Mesendoderm (in vitro differentiated cells): ENCODE measurements around the gene CCKAR.

Source experiments
- DNase-seq: peaks from one replicate; pipeline ENCODE4 v3.0.0; 2013
- H2AK5ac ChIP-seq: 2 replicates; pipeline ENCODE4 v1.6.1; 2013; ENCODE audit warnings: low read length, inconsistent platforms
- H2BK120ac ChIP-seq: 2 replicates; pipeline ENCODE4 v1.6.1; 2013; ENCODE audit warnings: low read depth, mild to moderate bottlenecking, low read length, moderate library complexity, mixed read lengths
- H2BK15ac ChIP-seq: replicated peaks from 2 replicates; pipeline ENCODE4 v1.6.1; 2013; ENCODE audit warnings: low read depth, mild to moderate bottlenecking, moderate library complexity
- H2BK5ac ChIP-seq: 2 replicates; pipeline ENCODE4 v1.6.1; 2013; ENCODE audit warnings: low read length, inconsistent platforms
- H3K18ac ChIP-seq: 2 replicates; pipeline ENCODE4 v1.6.1; 2013; ENCODE audit warnings: mild to moderate bottlenecking, low read length, mixed read lengths
- H3K23ac ChIP-seq: one replicate; pipeline ENCODE4 v1.6.1; 2013; ENCODE audit warnings: low read length
- H3K27ac ChIP-seq: 2 replicates; pipeline ENCODE4 v1.5.1; 2013; ENCODE audit warnings: low read depth, mild to moderate bottlenecking, inconsistent platforms, low read length, moderate library complexity
- H3K27me3 ChIP-seq: 2 replicates; pipeline ENCODE4 v1.6.1; 2013; ENCODE audit warnings: low read length, control low read depth, mild to moderate bottlenecking, inconsistent platforms; ENCODE audit not compliant: insufficient read depth, poor library complexity
- H3K36me3 ChIP-seq: 2 replicates; pipeline ENCODE4 v1.6.1; 2013; ENCODE audit warnings: low read length, inconsistent platforms; ENCODE audit not compliant: control insufficient read depth, insufficient read depth
- H3K4ac ChIP-seq: one replicate; pipeline ENCODE4 v1.6.1; 2013; ENCODE audit warnings: low read depth, mild to moderate bottlenecking, low read length, moderate library complexity
- H3K4me1 ChIP-seq: 2 replicates; pipeline ENCODE4 v1.6.1; 2013; ENCODE audit warnings: low read depth, low read length, inconsistent platforms; ENCODE audit not compliant: control insufficient read depth
- H3K4me2 ChIP-seq: 2 replicates; pipeline ENCODE4 v1.6.1; 2013; ENCODE audit warnings: low read length
- H3K4me3 ChIP-seq: 2 replicates; pipeline ENCODE4 v1.5.1; 2013; ENCODE audit warnings: mild to moderate bottlenecking, low read length
- H3K56ac ChIP-seq: one replicate; pipeline ENCODE4 v1.6.1; 2013; ENCODE audit warnings: low read length
- H3K79me1 ChIP-seq: 2 replicates; pipeline ENCODE4 v1.6.1; 2013; ENCODE audit warnings: low read length, inconsistent platforms
- H3K79me2 ChIP-seq: 2 replicates; pipeline ENCODE4 v1.6.1; 2013; ENCODE audit warnings: mild to moderate bottlenecking, low read length; ENCODE audit not compliant: control insufficient read depth, insufficient read depth
- H3K9ac ChIP-seq: 2 replicates; pipeline ENCODE4 v1.6.1; 2013; ENCODE audit warnings: low read length, inconsistent platforms
- H4K5ac ChIP-seq: one replicate; pipeline ENCODE4 v1.6.1; 2013; ENCODE audit warnings: low read length
- H4K8ac ChIP-seq: one replicate; pipeline ENCODE4 v1.6.1; 2013; ENCODE audit warnings: low read depth, mild to moderate bottlenecking, control low read depth, low read length, moderate library complexity
- WGBS: extraction: QIAGEN DNeasy Blood & Tissue Kit; methylation state at CpG from one replicate; pipeline ENCODE4 v1.1.7; 2013; ENCODE audit warnings: low lambda C conversion rate, missing lambda C conversion rate; ENCODE audit not compliant: insufficient coverage; ENCODE audit errors: extremely low coverage; 5-methylcytosine and 5-hydroxymethylcytosine counted together

Gene CCKAR

GRCh38 chr4:26525771-26526150, 35.5 kb upstream of the CCKAR start:
- Histone ChIP-seq H3K4ac (no peak overlapping the region), H3K4me1 (no peaks in the 10 kb centered on the region), H3K79me1 (no peaks in the 10 kb centered on the region), H3K18ac (no peak overlapping the region), H2BK15ac (no peak overlapping the region), H4K5ac (no peak overlapping the region), H2BK120ac (no peak overlapping the region), H2BK5ac (no peak overlapping the region), H3K4me2 (no peak overlapping the region), H3K79me2 (no peaks in the 10 kb centered on the region), H3K23ac (no peak overlapping the region), H3K4me3 (no peak overlapping the region), H3K27me3 (no peaks in the 10 kb centered on the region), H3K36me3 (no peaks in the 10 kb centered on the region), H3K27ac (no peak overlapping the region), H2AK5ac (no peak overlapping the region), H3K56ac (no peak overlapping the region), H3K9ac (no peak overlapping the region), H4K8ac (no peak overlapping the region)
- no peak for DNase-seq
- no CpG with 5 or more reads among the region's 4 CpGs for WGBS

- DNase-seq = peak; percentile 14
- no peak overlapping the region for H3K4me2 ChIP-seq
- H2BK5ac ChIP-seq = no peak overlapping the region
- H3K27me3 ChIP-seq = no peaks in the 10 kb centered on the region
- no peak overlapping the region for H4K5ac ChIP-seq
- no peaks in the 10 kb centered on the region for H3K4me1 ChIP-seq
- no peak overlapping the region for H2AK5ac ChIP-seq
- no peak overlapping the region for H3K9ac ChIP-seq
- H3K18ac ChIP-seq = no peak overlapping the region
- H2BK120ac ChIP-seq = no peak overlapping the region
- no peaks in the 10 kb centered on the region for H3K36me3 ChIP-seq
- H3K79me1 ChIP-seq = no peaks in the 10 kb centered on the region
- no peaks in the 10 kb centered on the region for H3K79me2 ChIP-seq
- no peak overlapping the region for H3K4me3 ChIP-seq
- no peak overlapping the region for H2BK15ac ChIP-seq
- H3K27ac ChIP-seq = no peak overlapping the region
- H3K4ac ChIP-seq = no peak overlapping the region
- WGBS = no CpG with 5 or more reads among the region's 3 CpGs
- H3K23ac ChIP-seq = no peak overlapping the region
- H3K56ac ChIP-seq = no peak overlapping the region
- no peak overlapping the region for H4K8ac ChIP-seq
Observed at GRCh38 chr4:26525136-26525770, 35.0 kb upstream of the CCKAR start.

- Histone ChIP-seq H2BK15ac (no peak overlapping the region), H4K5ac (no peak overlapping the region), H3K4me1 (no peaks in the 10 kb centered on the region), H3K9ac (no peak overlapping the region), H2AK5ac (no peak overlapping the region), H3K4me3 (no peak overlapping the region), H3K79me1 (no peaks in the 10 kb centered on the region), H3K23ac (no peak overlapping the region), H4K8ac (no peak overlapping the region), H2BK120ac (no peak overlapping the region), H3K4ac (no peak overlapping the region), H2BK5ac (no peak overlapping the region), H3K4me2 (no peak overlapping the region), H3K27ac (no peak overlapping the region), H3K18ac (no peak overlapping the region), H3K79me2 (no peaks in the 10 kb centered on the region), H3K27me3 (no peaks in the 10 kb centered on the region), H3K56ac (no peak overlapping the region), H3K36me3 (no peaks in the 10 kb centered on the region)
- no peak for DNase-seq
- WGBS = no CpG with 5 or more reads among the region's 1 CpG
Observed at GRCh38 chr4:26524011-26524410, 33.7 kb upstream of the CCKAR start.

- H3K4me1 ChIP-seq = no peaks in the 10 kb centered on the region
- H2BK15ac ChIP-seq = no peak overlapping the region
- no peak overlapping the region for H4K8ac ChIP-seq
- no peak overlapping the region for H3K4ac ChIP-seq
- no peaks in the 10 kb centered on the region for H3K36me3 ChIP-seq
- no peak overlapping the region for H3K4me2 ChIP-seq
- no peaks in the 10 kb centered on the region for H3K79me2 ChIP-seq
- H3K23ac ChIP-seq = no peak overlapping the region
- no peaks in the 10 kb centered on the region for H3K79me1 ChIP-seq
- no peak for DNase-seq
- no peak overlapping the region for H3K18ac ChIP-seq
- no peak overlapping the region for H3K4me3 ChIP-seq
- H2AK5ac ChIP-seq = no peak overlapping the region
- H2BK5ac ChIP-seq = no peak overlapping the region
- no peak overlapping the region for H4K5ac ChIP-seq
- H3K56ac ChIP-seq = no peak overlapping the region
- H3K27me3 ChIP-seq = no peaks in the 10 kb centered on the region
- no peak overlapping the region for H2BK120ac ChIP-seq
- no peak overlapping the region for H3K27ac ChIP-seq
- WGBS = no CpG with 5 or more reads among the region's 3 CpGs
- H3K9ac ChIP-seq = no peak overlapping the region
Observed at GRCh38 chr4:26522478-26522877, 32.2 kb upstream of the CCKAR start.

- no CpG with 5 or more reads among the region's 7 CpGs for WGBS
- no peak overlapping the region for H4K5ac ChIP-seq
- H3K79me1 ChIP-seq = no peaks in the 10 kb centered on the region
- no peak overlapping the region for H3K4me2 ChIP-seq
- H3K79me2 ChIP-seq = no peaks in the 10 kb centered on the region
- H2BK15ac ChIP-seq = no peak overlapping the region
- H3K27ac ChIP-seq = no peak overlapping the region
- no peak overlapping the region for H3K4ac ChIP-seq
- H2BK5ac ChIP-seq = no peak overlapping the region
- no peak overlapping the region for H4K8ac ChIP-seq
- no peaks in the 10 kb centered on the region for H3K36me3 ChIP-seq
- no peak overlapping the region for H3K18ac ChIP-seq
- H2BK120ac ChIP-seq = no peak overlapping the region
- no peak overlapping the region for H3K23ac ChIP-seq
- no peaks in the 10 kb centered on the region for H3K27me3 ChIP-seq
- no peak overlapping the region for H2AK5ac ChIP-seq
- DNase-seq = no peak
- H3K9ac ChIP-seq = no peak overlapping the region
- H3K4me3 ChIP-seq = no peak overlapping the region
- no peak overlapping the region for H3K56ac ChIP-seq
- H3K4me1 ChIP-seq = no peaks in the 10 kb centered on the region
Observed at GRCh38 chr4:26520728-26521450, 30.6 kb upstream of the CCKAR start.

- Histone ChIP-seq H4K8ac (no peak overlapping the region), H3K4me3 (no peak overlapping the region), H3K56ac (no peak overlapping the region), H3K36me3 (no peaks in the 10 kb centered on the region), H3K23ac (no peak overlapping the region), H3K79me1 (no peaks in the 10 kb centered on the region), H4K5ac (no peak overlapping the region), H3K4me2 (no peak overlapping the region), H3K18ac (no peak overlapping the region), H2AK5ac (no peak overlapping the region), H3K9ac (no peak overlapping the region), H2BK15ac (no peak overlapping the region), H3K4me1 (no peaks in the 10 kb centered on the region), H2BK5ac (no peak overlapping the region), H2BK120ac (no peak overlapping the region), H3K27ac (no peak overlapping the region), H3K79me2 (no peaks in the 10 kb centered on the region), H3K4ac (no peak overlapping the region), H3K27me3 (no peaks in the 10 kb centered on the region)
- no peak for DNase-seq
- no CpG with 5 or more reads among the region's 2 CpGs for WGBS
Observed at GRCh38 chr4:26515936-26516335, 25.7 kb upstream of the CCKAR start.
